AG10803 (cell line): Measurements from ENCODE around the gene PRDM16.

Experiments used
- DNase-seq: peaks from one replicate; pipeline ENCODE4 v3.0.0; 2010; ENCODE audit warnings: low read depth
- H3K4me3 ChIP-seq: 2 replicates; pipeline ENCODE4 v1.5.1; 2011; ENCODE audit warnings: mild to moderate bottlenecking, low read length, control low read depth
- TF ChIP-seq, protein P1 (sequence below): conservative IDR thresholded peaks from 2 replicates; pipeline ENCODE4 v1.5.1; 2011; ENCODE audit warnings: mild to moderate bottlenecking, low read length, control low read depth, inconsistent platforms

Gene PRDM16

DNA sequence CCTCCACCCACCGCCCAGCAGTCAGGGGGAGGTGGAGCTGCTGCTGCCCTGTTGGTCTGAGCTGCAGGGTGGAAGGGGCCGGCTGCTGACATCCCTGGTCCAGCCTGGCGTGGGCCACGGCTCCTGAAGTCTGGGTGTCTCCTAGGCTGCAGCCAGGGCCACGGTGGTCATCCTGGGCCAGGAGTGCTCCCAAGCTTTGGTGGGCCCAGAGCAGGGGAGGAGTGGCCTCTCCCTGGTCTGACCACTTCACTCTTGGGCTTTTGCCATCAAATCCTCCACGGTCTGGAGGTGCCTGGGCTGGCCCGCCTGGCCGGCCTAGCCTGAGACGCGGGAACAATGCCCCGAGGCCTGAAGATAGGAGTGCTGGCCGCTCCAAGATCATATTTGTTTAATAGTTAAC lies 5.8 kb downstream of the PRDM16 start:
- TF ChIP-seq, protein P1, sequence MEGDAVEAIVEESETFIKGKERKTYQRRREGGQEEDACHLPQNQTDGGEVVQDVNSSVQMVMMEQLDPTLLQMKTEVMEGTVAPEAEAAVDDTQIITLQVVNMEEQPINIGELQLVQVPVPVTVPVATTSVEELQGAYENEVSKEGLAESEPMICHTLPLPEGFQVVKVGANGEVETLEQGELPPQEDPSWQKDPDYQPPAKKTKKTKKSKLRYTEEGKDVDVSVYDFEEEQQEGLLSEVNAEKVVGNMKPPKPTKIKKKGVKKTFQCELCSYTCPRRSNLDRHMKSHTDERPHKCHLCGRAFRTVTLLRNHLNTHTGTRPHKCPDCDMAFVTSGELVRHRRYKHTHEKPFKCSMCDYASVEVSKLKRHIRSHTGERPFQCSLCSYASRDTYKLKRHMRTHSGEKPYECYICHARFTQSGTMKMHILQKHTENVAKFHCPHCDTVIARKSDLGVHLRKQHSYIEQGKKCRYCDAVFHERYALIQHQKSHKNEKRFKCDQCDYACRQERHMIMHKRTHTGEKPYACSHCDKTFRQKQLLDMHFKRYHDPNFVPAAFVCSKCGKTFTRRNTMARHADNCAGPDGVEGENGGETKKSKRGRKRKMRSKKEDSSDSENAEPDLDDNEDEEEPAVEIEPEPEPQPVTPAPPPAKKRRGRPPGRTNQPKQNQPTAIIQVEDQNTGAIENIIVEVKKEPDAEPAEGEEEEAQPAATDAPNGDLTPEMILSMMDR: no peak
- no peak for DNase-seq
- no peak overlapping the region for H3K4me3 ChIP-seq

DNA sequence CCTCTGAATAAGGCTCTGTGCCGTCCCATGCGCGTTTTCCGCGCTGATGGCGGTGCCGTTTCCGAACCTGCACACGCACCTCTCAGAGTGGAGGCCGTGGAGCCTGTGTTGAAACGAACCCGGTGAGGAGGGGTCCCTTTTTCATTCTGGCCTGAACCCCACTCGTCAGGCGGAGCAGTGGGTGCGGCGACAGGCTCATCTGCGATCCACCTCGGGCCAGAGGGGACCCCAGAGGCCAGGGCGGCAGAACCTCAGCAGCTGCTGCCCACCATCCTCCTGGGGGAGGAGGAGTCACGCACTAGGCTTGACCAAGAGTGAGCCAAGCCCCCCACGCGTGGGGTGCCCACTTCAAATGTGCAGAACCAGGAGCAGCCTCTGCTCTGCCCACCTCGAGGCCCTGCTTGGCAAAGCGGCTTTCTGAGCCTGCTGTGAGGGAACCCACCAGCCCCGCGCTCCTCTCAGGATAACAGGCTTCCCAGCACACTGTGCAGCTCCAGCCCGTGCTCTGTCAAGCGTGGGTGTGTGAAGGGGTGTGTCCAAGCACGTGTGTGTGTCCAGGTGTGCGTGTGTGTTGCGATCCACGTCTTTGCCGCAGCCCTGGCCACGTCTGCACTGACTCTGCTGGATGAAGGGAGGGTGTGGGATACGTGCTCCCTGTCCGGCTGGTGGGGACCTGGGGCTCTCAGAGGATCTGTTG lies 6.8 kb downstream of the PRDM16 start:
- DNase-seq: no peak

DNA sequence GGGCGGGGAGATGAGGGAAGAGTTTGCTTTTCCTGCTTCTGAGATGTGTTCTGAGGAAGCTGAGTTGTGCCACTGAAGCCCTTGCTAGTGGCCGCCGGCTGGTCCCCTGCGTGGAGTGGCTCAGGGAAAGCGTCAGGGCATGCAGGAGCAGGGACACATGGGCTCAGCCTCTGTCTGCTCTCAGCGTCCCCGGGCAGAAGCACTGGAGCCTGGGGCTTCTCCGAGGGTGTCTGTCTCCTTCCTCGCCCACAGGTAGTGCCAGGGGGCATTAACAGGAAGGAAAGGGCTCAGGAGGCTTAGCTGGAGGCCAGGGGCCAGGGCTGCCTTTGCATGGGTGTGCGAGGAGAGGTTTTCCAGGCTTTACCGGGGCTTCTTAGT lies 7.3 kb downstream of the PRDM16 start:
- TF ChIP-seq, protein P1: no peak
- no peak for DNase-seq
- H3K4me3 ChIP-seq: no peak overlapping the region

More for the DNA sequence above, 6.8 kb downstream of the PRDM16 start:
- no peak overlapping the region for H3K4me3 ChIP-seq
- TF ChIP-seq, protein P1: no peak

DNA sequence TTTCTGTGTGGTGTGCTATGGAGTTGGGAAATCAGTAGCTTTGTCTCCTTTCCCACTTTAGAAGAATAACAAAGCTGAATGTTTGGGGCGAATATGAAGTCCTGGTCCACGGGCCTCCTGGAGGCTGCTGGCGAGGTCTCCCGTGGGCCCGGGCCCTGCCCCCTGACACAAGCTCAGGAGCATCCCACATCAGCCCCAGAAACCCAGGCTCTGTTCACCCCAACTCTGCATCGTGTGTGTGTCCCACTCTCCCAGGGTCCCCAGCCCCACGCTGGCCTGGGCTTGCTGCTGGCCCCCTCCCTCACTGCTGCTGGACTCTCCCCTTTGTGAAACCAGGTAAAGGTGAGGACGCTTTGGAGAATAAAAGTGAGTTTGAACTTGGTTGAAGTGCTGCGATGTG lies 8.1 kb downstream of the PRDM16 start:
- H3K4me3 ChIP-seq: no peak overlapping the region
- TF ChIP-seq, protein P1: no peak
- DNase-seq: no peak

DNA sequence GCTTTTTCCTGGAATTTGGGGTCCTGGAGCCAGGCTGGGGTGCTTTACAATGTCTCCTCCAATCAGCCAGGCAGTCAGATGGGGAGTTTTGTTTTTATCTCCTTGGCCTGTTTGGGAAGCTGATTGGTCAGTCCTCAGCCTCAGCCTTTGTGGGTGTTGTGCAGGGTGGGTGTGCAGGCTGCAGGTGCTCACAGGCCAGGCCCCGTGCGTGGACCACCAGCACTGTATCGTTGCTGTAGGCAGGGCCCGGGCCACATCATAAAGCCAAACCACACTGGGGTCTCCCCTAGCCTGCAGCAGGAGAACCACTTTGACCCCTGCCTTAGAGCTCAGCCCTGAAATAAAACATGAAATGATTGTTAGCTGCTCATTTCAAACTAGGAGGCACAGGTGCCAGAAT lies 8.6 kb downstream of the PRDM16 start:
- no peak for DNase-seq
- TF ChIP-seq, protein P1: no peak
- no peak overlapping the region for H3K4me3 ChIP-seq

DNA sequence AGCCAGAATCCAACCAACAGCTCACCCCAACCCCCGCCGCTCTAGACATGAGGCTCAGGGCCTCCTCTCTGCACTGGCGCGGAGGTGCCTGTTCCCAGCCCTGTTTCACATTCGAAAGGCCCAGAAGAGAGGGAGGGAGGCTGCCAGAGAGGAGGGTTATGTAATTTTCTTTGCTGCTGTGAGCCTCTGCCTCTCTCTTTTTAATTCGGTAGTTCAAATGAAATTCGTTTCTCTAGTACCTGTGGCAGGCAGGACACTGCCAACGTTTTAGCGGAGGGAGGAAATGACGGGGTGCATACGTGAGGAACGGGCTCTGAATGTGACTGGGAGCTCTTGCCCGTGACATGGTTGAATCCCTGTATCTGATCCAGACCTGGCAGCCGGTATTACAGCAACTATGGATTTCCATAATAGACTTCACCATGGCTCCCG lies 9.4 kb downstream of the PRDM16 start:
- H3K4me3 ChIP-seq: no peak overlapping the region
- TF ChIP-seq, protein P1: no peak
- no peak for DNase-seq

DNA sequence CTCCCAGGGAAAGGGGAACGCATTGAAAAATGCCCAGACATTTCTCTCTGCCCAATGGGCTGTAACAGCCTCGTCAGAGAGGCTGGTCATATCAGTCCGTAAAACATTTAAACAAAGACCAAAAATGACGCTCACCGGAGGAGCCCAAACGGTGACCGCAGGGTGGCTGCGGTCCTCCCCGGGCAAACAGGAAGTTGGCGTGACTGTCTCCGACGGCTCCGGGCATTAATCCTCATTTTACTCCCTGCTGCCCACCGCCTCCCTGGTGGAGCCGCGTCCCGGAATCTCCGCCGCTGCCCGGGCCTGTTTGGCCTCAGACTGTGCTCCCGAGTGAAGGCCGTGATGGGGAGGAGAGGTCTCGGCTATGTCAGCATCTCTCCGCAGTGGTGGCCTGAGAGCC lies 9.9 kb downstream of the PRDM16 start:
- TF ChIP-seq, protein P1: no peak
- H3K4me3 ChIP-seq: no peak overlapping the region
- no peak for DNase-seq
